ENCODE measurements around the gene SCARB1. TPM values are rescaled to one million over a fixed set of nuclear protein-coding genes. Genes with fewer than 3 reads are reported as not detected.

The SCARB1 gene
- polyA plus RNA-seq, 6 donors from 2014 or later, result 4.1 to 20.8 (median 12.1) TPM

- ATAC-seq (ENCODE audit: low read depth in 2 of 2) (peak; percentile 87), DNase-seq (peak; percentile 39)
- Mint-ChIP-seq H3K9me3 (no peaks in the 10 kb centered on the region), H3K4me3 (peak overlapping the region in 2 of 8 donors; percentile 47 to 57), H3K36me3 (peaks cover 0 to 4% of the 10 kb centered on the region in 2 donors), H3K27ac (peak overlapping the region in 2 of 6 donors; percentile 51 to 73), H3K27me3 (no peaks in the 10 kb centered on the region), H3K4me1 (peaks cover 19 to 54% (median 43%) of the 10 kb centered on the region in 3 donors)
Observed at GRCh38 chr12:124779161-124780141, 84.2 kb downstream of the SCARB1 start.

GRCh38 chr12:124778411-124778810 is 85.3 kb downstream of the SCARB1 start:
- Mint-ChIP-seq H3K27ac (peak overlapping the region in 2 of 6 donors; percentile 32 to 64), H3K27me3 (no peaks in the 10 kb centered on the region), H3K36me3 (peaks cover 0 to 4% of the 10 kb centered on the region in 2 donors), H3K4me1 (peaks cover 16 to 55% (median 48%) of the 10 kb centered on the region in 3 donors), H3K4me3 (no peak overlapping the region), H3K9me3 (no peaks in the 10 kb centered on the region)
- ATAC-seq (ENCODE audit: low read depth in 2 of 2) (no peak), DNase-seq (no peak)

- Mint-ChIP-seq H3K4me3 (peak overlapping the region in 1 of 8 donors; percentile 10), H3K4me1 (peaks cover 13 to 53% (median 44%) of the 10 kb centered on the region in 3 donors), H3K27me3 (peaks cover 2 to 4% (median 3%) of the 10 kb centered on the region in 3 donors), H3K27ac (peak overlapping the region in 1 of 6 donors; percentile 22), H3K36me3 (peaks cover 0 to under 1% of the 10 kb centered on the region in 2 donors), H3K9me3 (no peaks in the 10 kb centered on the region)
- ATAC-seq (ENCODE audit: low read depth in 2 of 2) (no peak), DNase-seq (no peak)
Observed at GRCh38 chr12:124777399-124778372, 86.0 kb downstream of the SCARB1 start.

- no peak overlapping the region for H3K4me3 Mint-ChIP-seq
- ATAC-seq (ENCODE audit: low read depth in 2 of 2) (no peak), DNase-seq (no peak)
- peaks cover 18 to 49% (median 42%) of the 10 kb centered on the region in 3 donors for H3K4me1 Mint-ChIP-seq
- peaks cover 8 to 17% (median 16%) of the 10 kb centered on the region in 3 donors for H3K27me3 Mint-ChIP-seq
- no peak overlapping the region for H3K27ac Mint-ChIP-seq
- H3K36me3 Mint-ChIP-seq, result no peaks in the 10 kb centered on the region
- no peaks in the 10 kb centered on the region for H3K9me3 Mint-ChIP-seq
Observed at GRCh38 chr12:124776125-124776513, 87.5 kb downstream of the SCARB1 start.

GRCh38 chr12:124774462-124775167 is 89.0 kb downstream of the SCARB1 start:
- H3K4me3 Mint-ChIP-seq, result peak overlapping the region in 7 of 8 donors; percentile 31 to 81 (median 56)
- ATAC-seq (ENCODE audit: low read depth in 2 of 2), result peak; percentile 72 to 76
- H3K9me3 Mint-ChIP-seq, result no peaks in the 10 kb centered on the region
- peaks cover 8 to 23% (median 17%) of the 10 kb centered on the region in 3 donors for H3K27me3 Mint-ChIP-seq
- H3K27ac Mint-ChIP-seq, result peak overlapping the region in 5 of 6 donors; percentile 29 to 82 (median 48)
- peaks cover 17 to 40% (median 31%) of the 10 kb centered on the region in 3 donors for H3K4me1 Mint-ChIP-seq
- no peaks in the 10 kb centered on the region for H3K36me3 Mint-ChIP-seq
- DNase-seq, result no peak

- DNase-seq (no peak), ATAC-seq (ENCODE audit: low read depth in 2 of 2) (peak in 1 of 2 donors; percentile 41)
- no peaks in the 10 kb centered on the region for H3K9me3 Mint-ChIP-seq
- H3K27ac Mint-ChIP-seq, result peak overlapping the region in 2 of 6 donors; percentile 64 to 82
- peak overlapping the region in 6 of 8 donors; percentile 31 to 81 (median 54) for H3K4me3 Mint-ChIP-seq
- H3K4me1 Mint-ChIP-seq, result peaks cover 17 to 36% (median 26%) of the 10 kb centered on the region in 3 donors
- H3K27me3 Mint-ChIP-seq, result peaks cover 8 to 23% (median 17%) of the 10 kb centered on the region in 3 donors
- no peaks in the 10 kb centered on the region for H3K36me3 Mint-ChIP-seq
Observed at GRCh38 chr12:124774054-124774461, 89.6 kb downstream of the SCARB1 start.

GRCh38 chr12:124772289-124773170 is 91.1 kb downstream of the SCARB1 start:
- H3K4me3 Mint-ChIP-seq, result peak overlapping the region in 2 of 8 donors; percentile 23 to 71
- peaks cover 20 to 31% (median 22%) of the 10 kb centered on the region in 3 donors for H3K4me1 Mint-ChIP-seq
- H3K36me3 Mint-ChIP-seq, result no peaks in the 10 kb centered on the region
- H3K9me3 Mint-ChIP-seq, result no peaks in the 10 kb centered on the region
- peak overlapping the region in 1 of 6 donors; percentile 84 for H3K27ac Mint-ChIP-seq
- DNase-seq, result no peak
- H3K27me3 Mint-ChIP-seq, result peaks cover 8 to 23% (median 17%) of the 10 kb centered on the region in 3 donors
- no peak for ATAC-seq (ENCODE audit: low read depth in 2 of 2)

- peaks cover 8 to 23% (median 17%) of the 10 kb centered on the region in 3 donors for H3K27me3 Mint-ChIP-seq
- DNase-seq, result peak; percentile 70
- peak overlapping the region in 2 of 6 donors; percentile 27 to 52 for H3K27ac Mint-ChIP-seq
- H3K36me3 Mint-ChIP-seq, result no peaks in the 10 kb centered on the region
- ATAC-seq (ENCODE audit: low read depth in 2 of 2), result peak; percentile 31 to 45
- H3K9me3 Mint-ChIP-seq, result no peaks in the 10 kb centered on the region
- peaks cover 29 to 38% (median 30%) of the 10 kb centered on the region in 3 donors for H3K4me1 Mint-ChIP-seq
- H3K4me3 Mint-ChIP-seq, result peak overlapping the region in 2 of 8 donors; percentile 21 to 65
Observed at GRCh38 chr12:124771462-124772288, 92.0 kb downstream of the SCARB1 start.

- no peak for ATAC-seq (ENCODE audit: low read depth in 2 of 2)
- H3K4me3 Mint-ChIP-seq, result no peak overlapping the region
- DNase-seq, result no peak
- H3K9me3 Mint-ChIP-seq, result peaks cover 0 to 3% (median under 1%) of the 10 kb centered on the region in 7 donors
- peaks cover 30 to 40% (median 31%) of the 10 kb centered on the region in 3 donors for H3K4me1 Mint-ChIP-seq
- peaks cover 0 to 2% of the 10 kb centered on the region in 2 donors for H3K36me3 Mint-ChIP-seq
- H3K27me3 Mint-ChIP-seq, result peaks cover 8 to 23% (median 17%) of the 10 kb centered on the region in 3 donors
- H3K27ac Mint-ChIP-seq, result no peak overlapping the region
Observed at GRCh38 chr12:124770728-124771127, 92.9 kb downstream of the SCARB1 start.

- Mint-ChIP-seq H3K36me3 (peaks cover 0 to 9% of the 10 kb centered on the region in 2 donors), H3K27me3 (peaks cover 8 to 23% (median 17%) of the 10 kb centered on the region in 3 donors), H3K9me3 (peaks cover 3 to 9% (median 8%) of the 10 kb centered on the region in 7 donors), H3K4me1 (peaks cover 23 to 33% (median 26%) of the 10 kb centered on the region in 3 donors), H3K4me3 (no peak overlapping the region), H3K27ac (peak overlapping the region in 2 of 6 donors; percentile 42 to 76)
- DNase-seq (no peak), ATAC-seq (ENCODE audit: low read depth in 2 of 2) (no peak)
Observed at GRCh38 chr12:124769881-124770512, 93.7 kb downstream of the SCARB1 start.

Measured in naive B cell (primary cell).